Neural cell (in vitro differentiated cells): ENCODE data around the gene ISL1.

ENCODE experiments used
- EP300 ChIP-seq: fragments of 450-650 bp; conservative IDR thresholded peaks from 2 replicates; pipeline ENCODE4 v1.6.1; 2014; ENCODE audit warnings: antibody characterized with exemption, mild to moderate bottlenecking, moderate library complexity; ENCODE audit not compliant: poor library complexity, severe bottlenecking
- EZH2 ChIP-seq: fragments of 200-600, 300-800 bp; shearing (Covaris generic), sonication (generic); IDR thresholded peaks from 2 replicates; pipeline ENCODE4 v1.6.1; 2014; ENCODE audit warnings: antibody characterized with exemption, low read length, borderline replicate concordance, mild to moderate bottlenecking; ENCODE audit not compliant: insufficient read depth, poor library complexity, severe bottlenecking
- MXI1 ChIP-seq: fragments of 450-650 bp; conservative IDR thresholded peaks from 2 replicates; pipeline ENCODE4 v1.6.1; 2014; ENCODE audit warnings: antibody characterized with exemption, mild to moderate bottlenecking; ENCODE audit not compliant: poor library complexity, severe bottlenecking
- POLR2AphosphoS5 ChIP-seq: IDR thresholded peaks from 2 replicates; pipeline ENCODE4 v1.6.1; 2012
- RAD21 ChIP-seq: fragments of 450-650 bp; conservative IDR thresholded peaks from 2 replicates; pipeline ENCODE4 v1.6.1; 2014; ENCODE audit warnings: antibody characterized with exemption, mild to moderate bottlenecking, moderate library complexity
- SMC3 ChIP-seq: fragments of 450-650 bp; conservative IDR thresholded peaks from 2 replicates; pipeline ENCODE4 v1.6.1; 2014; ENCODE audit warnings: antibody characterized with exemption, mild to moderate bottlenecking, moderate library complexity; ENCODE audit not compliant: poor library complexity
- TAF1 ChIP-seq: IDR thresholded peaks from 2 replicates; pipeline ENCODE4 v1.6.1; 2012; ENCODE audit warnings: low read depth
- TF ChIP-seq, protein P1 (sequence below): fragments of 450-650 bp; IDR thresholded peaks from 2 replicates; pipeline ENCODE4 v1.5.1; 2014; ENCODE audit warnings: antibody characterized with exemption, mild to moderate bottlenecking, moderate library complexity; ENCODE audit not compliant: poor library complexity, severe bottlenecking
- TF ChIP-seq, protein P2 (sequence below): IDR thresholded peaks from 2 replicates; pipeline ENCODE4 v1.6.1; 2012; ENCODE audit warnings: borderline replicate concordance

- no peak for TF ChIP-seq EZH2
- TF ChIP-seq, protein P1, sequence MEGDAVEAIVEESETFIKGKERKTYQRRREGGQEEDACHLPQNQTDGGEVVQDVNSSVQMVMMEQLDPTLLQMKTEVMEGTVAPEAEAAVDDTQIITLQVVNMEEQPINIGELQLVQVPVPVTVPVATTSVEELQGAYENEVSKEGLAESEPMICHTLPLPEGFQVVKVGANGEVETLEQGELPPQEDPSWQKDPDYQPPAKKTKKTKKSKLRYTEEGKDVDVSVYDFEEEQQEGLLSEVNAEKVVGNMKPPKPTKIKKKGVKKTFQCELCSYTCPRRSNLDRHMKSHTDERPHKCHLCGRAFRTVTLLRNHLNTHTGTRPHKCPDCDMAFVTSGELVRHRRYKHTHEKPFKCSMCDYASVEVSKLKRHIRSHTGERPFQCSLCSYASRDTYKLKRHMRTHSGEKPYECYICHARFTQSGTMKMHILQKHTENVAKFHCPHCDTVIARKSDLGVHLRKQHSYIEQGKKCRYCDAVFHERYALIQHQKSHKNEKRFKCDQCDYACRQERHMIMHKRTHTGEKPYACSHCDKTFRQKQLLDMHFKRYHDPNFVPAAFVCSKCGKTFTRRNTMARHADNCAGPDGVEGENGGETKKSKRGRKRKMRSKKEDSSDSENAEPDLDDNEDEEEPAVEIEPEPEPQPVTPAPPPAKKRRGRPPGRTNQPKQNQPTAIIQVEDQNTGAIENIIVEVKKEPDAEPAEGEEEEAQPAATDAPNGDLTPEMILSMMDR, result no peak
- no peak for TF ChIP-seq POLR2AphosphoS5
- no peak for TF ChIP-seq SMC3
- TF ChIP-seq, protein P2, sequence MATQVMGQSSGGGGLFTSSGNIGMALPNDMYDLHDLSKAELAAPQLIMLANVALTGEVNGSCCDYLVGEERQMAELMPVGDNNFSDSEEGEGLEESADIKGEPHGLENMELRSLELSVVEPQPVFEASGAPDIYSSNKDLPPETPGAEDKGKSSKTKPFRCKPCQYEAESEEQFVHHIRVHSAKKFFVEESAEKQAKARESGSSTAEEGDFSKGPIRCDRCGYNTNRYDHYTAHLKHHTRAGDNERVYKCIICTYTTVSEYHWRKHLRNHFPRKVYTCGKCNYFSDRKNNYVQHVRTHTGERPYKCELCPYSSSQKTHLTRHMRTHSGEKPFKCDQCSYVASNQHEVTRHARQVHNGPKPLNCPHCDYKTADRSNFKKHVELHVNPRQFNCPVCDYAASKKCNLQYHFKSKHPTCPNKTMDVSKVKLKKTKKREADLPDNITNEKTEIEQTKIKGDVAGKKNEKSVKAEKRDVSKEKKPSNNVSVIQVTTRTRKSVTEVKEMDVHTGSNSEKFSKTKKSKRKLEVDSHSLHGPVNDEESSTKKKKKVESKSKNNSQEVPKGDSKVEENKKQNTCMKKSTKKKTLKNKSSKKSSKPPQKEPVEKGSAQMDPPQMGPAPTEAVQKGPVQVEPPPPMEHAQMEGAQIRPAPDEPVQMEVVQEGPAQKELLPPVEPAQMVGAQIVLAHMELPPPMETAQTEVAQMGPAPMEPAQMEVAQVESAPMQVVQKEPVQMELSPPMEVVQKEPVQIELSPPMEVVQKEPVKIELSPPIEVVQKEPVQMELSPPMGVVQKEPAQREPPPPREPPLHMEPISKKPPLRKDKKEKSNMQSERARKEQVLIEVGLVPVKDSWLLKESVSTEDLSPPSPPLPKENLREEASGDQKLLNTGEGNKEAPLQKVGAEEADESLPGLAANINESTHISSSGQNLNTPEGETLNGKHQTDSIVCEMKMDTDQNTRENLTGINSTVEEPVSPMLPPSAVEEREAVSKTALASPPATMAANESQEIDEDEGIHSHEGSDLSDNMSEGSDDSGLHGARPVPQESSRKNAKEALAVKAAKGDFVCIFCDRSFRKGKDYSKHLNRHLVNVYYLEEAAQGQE, result no peak
- no peak for TF ChIP-seq RAD21
- TF ChIP-seq EP300, result no peak
- no peak for TF ChIP-seq TAF1
- TF ChIP-seq MXI1, result no peak
Measured at GRCh38 chr5:51375084-51375483, 8.2 kb upstream of the ISL1 start.
